Central memory CD8-positive, alpha-beta T cell (primary cell): ENCODE data around the gene JAKMIP2.
"Not testable (repeated sequence)": the region's sequence is repeated elsewhere in the genome, so short reads cannot be mapped to it uniquely, and the experiment has no call there.

Source experiments
- ATAC-seq: fragments of 150-1000 bp; cut with Tn5 transposase; replicated peaks from 2 replicates; pipeline ENCODE4 v1.10.0; 2022; ENCODE audit warnings: mild to moderate bottlenecking, moderate FRiP score, moderate number of reproducible peaks; ENCODE audit not compliant: poor library complexity, severe bottlenecking; ENCODE audit errors: extremely low read depth
- DNase-seq, 2 donors: peaks; one replicate each; pipeline ENCODE4 v3.0.0; 2021; ENCODE audit warnings: low spot score in 2 of 2
- H3K27ac Mint-ChIP-seq: one replicate; pipeline ENCODE4 v1.8.0; 2022; ENCODE audit warnings: low read depth, mild to moderate bottlenecking, moderate library complexity, mixed read lengths
- H3K27me3 Mint-ChIP-seq: one replicate; pipeline ENCODE4 v1.8.0; 2022; ENCODE audit warnings: mixed read lengths
- H3K36me3 Mint-ChIP-seq: one replicate; pipeline ENCODE4 v1.8.0; 2022; ENCODE audit warnings: mild to moderate bottlenecking, moderate library complexity, mixed read lengths; ENCODE audit not compliant: insufficient read depth
- H3K4me1 Mint-ChIP-seq: one replicate; pipeline ENCODE4 v1.8.0; 2022; ENCODE audit warnings: mixed read lengths
- H3K4me3 Mint-ChIP-seq: one replicate; pipeline ENCODE4 v1.8.0; 2022; ENCODE audit warnings: mild to moderate bottlenecking, moderate library complexity, mixed read lengths
- H3K9me3 Mint-ChIP-seq: one replicate; pipeline ENCODE4 v1.8.0; 2022; ENCODE audit warnings: mixed read lengths

JAKMIP2 gene

DNA sequence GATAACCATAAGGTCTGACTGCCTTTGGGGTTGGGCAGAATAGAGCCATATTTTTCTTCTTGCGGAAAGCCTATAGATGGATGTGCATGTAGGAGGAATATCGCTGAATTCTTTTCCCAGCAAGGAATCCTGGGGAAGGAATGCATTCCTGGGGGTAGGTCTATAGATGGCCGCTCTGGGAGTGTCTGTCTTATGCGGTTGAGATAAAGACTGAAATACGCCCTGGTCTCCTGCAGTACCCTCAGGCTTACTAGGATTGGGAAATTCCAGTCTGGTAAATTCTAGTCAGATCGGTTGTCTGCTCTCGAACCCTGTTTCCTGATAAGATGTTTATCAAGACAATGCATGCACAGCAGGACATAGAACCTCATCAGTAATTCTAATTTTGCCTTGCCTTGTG is 202.1 kb downstream of the JAKMIP2 start:
- H3K4me1 Mint-ChIP-seq, H3K9me3 Mint-ChIP-seq, DNase-seq, ATAC-seq, H3K4me3 Mint-ChIP-seq, H3K27ac Mint-ChIP-seq, H3K36me3 Mint-ChIP-seq: not testable (repeated sequence)
- H3K27me3 Mint-ChIP-seq: peaks cover 32% of the 10 kb centered on the region

DNA sequence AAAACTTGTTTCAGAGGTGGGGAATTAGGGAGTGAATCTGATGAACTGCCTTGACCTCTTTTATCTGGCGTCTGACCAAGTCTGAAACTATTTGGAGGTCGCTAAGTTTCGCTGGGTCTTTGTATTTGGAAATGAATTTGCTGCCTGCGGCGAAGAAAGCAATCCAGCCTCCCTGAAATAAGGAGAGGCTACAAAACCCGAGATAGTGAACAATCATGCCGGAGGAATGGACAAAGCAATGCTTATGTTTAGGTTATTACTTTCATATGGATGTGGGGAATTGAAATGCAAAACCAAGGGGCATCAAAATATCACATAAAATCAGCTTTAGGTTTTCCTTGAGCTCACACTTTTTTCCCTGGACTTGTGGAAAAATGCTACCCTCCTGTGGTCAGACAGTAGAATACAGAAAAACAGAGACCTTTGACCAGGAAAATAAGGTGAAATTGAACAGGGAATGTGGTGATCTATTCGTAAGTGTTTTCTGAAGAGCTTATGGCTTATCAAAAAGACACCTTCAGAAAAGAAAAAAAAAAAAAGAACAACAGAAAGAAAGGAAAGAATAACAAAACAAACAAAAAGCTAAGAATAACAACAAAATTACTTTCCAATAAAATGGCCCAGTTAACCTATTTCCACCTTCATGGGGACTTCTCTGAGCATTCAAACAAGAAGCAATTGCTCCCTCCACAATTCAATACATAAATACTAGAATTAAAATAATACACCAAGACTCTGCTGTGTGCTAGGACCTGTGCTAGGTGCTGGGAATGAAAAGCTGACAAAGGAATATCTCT is 204.1 kb downstream of the JAKMIP2 start:
- no peaks in the 10 kb centered on the region for H3K4me1 Mint-ChIP-seq
- H3K27ac Mint-ChIP-seq: no peak overlapping the region
- H3K9me3 Mint-ChIP-seq: no peaks in the 10 kb centered on the region
- peaks cover 32% of the 10 kb centered on the region for H3K27me3 Mint-ChIP-seq
- no peaks in the 10 kb centered on the region for H3K36me3 Mint-ChIP-seq
- DNase-seq (no peak), ATAC-seq (no peak)
- H3K4me3 Mint-ChIP-seq: no peak overlapping the region

DNA sequence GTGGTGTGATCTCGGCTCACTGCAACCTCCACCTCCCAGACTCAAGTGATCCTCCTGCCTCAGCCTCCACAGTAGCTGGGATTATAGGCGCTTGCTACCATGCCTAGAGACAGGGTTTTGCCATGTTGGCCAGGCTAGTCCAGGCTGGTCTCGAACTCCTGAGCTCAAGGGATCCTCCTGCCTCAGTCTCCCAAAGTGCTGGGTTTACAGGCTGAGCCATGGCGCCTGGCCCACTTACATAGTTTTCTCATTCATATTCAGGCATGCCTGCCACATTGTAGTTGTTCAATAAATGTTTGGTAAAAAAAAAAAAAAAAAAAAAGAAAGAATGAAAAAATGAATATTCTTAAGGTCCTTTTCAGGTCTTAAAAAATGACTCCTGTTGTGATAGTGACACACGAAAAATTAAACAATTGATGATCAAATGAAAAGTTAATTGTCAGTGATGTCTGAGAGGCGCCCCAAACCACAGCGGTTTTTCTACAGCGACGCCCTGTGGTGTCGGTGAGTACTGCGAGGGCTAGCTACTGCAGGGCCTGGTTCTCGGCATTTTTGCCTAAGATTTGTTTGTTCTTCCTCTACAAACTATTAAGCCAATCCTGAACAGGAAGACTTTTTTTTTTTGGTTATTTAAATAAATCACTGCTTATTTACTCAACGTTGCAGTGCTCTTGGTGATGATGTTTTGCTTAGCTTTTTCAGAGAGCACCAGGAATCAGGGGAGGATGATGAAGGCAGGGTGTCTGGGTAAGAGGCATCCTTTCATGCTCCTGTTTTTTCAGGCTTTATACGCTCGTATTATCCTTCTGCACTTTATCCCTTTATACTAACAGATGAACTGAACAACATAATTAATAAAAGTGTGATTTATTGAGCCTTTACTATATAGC is 205.6 kb downstream of the JAKMIP2 start:
- H3K27ac Mint-ChIP-seq: no peak overlapping the region
- no peak for ATAC-seq
- peaks cover 38% of the 10 kb centered on the region for H3K27me3 Mint-ChIP-seq
- no peaks in the 10 kb centered on the region for H3K9me3 Mint-ChIP-seq
- H3K4me1 Mint-ChIP-seq: no peaks in the 10 kb centered on the region
- no peak overlapping the region for H3K4me3 Mint-ChIP-seq
- no peaks in the 10 kb centered on the region for H3K36me3 Mint-ChIP-seq
- no peak for DNase-seq

DNA sequence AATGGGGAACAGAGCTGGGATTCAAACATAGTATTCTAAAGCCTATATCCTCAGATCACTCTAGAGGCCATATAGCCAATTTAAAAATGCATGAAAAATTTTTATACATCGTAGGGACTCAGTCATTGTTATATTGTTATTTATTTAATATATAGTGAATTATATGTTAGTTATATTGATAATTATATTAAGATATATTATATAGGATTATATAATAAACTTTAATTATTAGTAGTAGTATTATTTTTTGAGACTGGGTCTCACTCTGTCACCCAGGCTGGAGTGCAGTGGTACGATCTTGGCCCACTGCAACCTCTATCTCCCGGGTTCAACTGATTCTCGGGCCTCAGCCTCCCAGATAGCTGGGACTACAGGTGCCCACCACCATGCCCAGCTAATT is 206.9 kb downstream of the JAKMIP2 start:
- no peaks in the 10 kb centered on the region for H3K36me3 Mint-ChIP-seq
- ATAC-seq (no peak), DNase-seq (no peak)
- no peaks in the 10 kb centered on the region for H3K9me3 Mint-ChIP-seq
- no peak overlapping the region for H3K27ac Mint-ChIP-seq
- H3K4me3 Mint-ChIP-seq: no peak overlapping the region
- H3K4me1 Mint-ChIP-seq: no peaks in the 10 kb centered on the region
- H3K27me3 Mint-ChIP-seq: peaks cover 36% of the 10 kb centered on the region

DNA sequence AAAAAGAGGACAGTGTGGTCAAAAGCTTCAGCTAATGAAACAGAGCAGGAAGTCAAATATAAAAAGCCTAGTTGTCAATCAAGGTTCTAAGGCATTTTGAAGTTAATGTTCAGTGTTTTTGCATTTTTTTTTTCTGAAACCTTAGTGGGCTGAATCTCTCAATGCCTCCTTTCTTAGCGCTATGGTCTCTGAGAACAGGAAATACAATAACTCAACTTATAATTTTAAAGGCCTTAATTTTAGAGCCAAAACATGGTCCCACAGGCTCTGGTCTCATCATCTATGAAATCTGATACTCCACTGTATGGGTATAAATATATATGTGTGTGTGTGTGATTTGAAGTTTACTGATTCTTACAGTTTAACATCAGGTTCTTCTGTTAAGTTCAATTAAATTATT is 209.3 kb downstream of the JAKMIP2 start:
- Mint-ChIP-seq H3K4me1 (no peaks in the 10 kb centered on the region), H3K9me3 (no peaks in the 10 kb centered on the region), H3K27me3 (peaks cover 42% of the 10 kb centered on the region), H3K27ac (no peak overlapping the region), H3K36me3 (no peaks in the 10 kb centered on the region), H3K4me3 (no peak overlapping the region)
- ATAC-seq (no peak), DNase-seq (no peak)

DNA sequence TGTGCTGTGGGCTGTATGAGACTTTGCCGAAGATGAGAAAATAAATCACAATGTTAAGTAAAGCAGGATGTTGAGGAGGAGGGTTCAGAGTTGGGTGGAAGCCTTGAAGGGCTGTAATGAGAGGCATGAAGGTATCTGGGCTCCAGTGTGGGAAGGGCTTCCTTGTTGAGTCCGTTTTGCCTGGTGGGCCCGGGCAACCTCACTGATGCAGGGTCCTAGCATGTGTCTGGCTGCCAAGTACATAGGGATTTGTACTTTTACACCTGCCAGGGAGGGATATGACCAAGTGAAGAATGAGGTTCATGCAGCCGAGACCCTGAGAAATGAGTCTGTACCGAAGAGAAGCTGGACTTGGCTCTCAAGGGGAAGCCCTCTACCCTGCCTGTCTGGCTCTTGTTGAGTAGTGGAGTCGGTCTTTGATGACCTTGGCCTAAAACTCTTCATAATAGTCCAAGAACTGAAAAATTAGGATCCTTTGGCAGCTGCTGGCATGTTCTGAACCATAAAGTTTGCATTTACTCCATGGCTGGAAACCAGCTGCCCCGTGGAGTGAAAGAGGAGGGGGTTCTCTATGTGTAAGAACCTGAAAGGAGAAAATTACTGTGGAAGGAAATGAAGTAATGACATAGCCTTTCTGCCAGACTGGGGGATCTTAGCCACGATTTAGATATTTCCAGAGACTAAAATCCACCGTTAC is 213.7 kb downstream of the JAKMIP2 start:
- no peaks in the 10 kb centered on the region for H3K4me1 Mint-ChIP-seq
- no peaks in the 10 kb centered on the region for H3K36me3 Mint-ChIP-seq
- peaks cover 31% of the 10 kb centered on the region for H3K27me3 Mint-ChIP-seq
- H3K4me3 Mint-ChIP-seq: no peak overlapping the region
- no peak for DNase-seq
- H3K27ac Mint-ChIP-seq: no peak overlapping the region
- no peak for ATAC-seq
- no peaks in the 10 kb centered on the region for H3K9me3 Mint-ChIP-seq

DNA sequence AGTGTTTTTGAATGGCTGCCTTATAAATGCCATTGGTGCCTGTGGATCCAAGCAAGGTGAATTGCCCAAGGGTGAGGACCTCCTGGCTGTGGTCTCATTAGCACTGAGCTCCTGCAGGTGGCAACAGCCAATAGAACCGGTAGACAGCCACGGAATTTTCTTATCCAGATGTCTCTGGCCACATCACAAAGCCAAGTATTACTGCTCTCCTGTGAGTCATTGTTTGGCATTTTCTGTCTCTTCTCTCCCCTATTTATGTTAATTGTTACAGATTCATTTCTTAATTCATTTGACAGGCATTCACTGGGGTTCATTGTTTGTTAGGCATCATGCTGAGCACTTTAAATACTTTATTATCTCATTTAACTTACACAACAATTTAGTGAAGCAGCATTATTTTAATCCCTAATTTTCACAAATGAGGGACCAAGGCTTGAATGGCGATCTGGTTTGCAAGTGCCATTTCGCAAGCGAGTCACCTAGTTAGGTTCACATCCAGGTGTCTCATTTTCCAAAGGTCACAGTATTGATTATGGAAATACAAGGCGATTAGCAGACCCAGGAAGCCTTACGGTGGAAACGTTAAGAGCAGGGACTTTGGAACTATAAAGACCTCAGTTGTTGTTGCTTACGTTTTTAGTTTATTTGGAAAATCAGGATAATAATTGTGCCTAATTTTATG is 214.5 kb downstream of the JAKMIP2 start:
- no peak overlapping the region for H3K27ac Mint-ChIP-seq
- no peaks in the 10 kb centered on the region for H3K9me3 Mint-ChIP-seq
- H3K4me3 Mint-ChIP-seq: no peak overlapping the region
- peaks cover 31% of the 10 kb centered on the region for H3K27me3 Mint-ChIP-seq
- ATAC-seq (no peak), DNase-seq (no peak)
- no peaks in the 10 kb centered on the region for H3K36me3 Mint-ChIP-seq
- no peaks in the 10 kb centered on the region for H3K4me1 Mint-ChIP-seq

DNA sequence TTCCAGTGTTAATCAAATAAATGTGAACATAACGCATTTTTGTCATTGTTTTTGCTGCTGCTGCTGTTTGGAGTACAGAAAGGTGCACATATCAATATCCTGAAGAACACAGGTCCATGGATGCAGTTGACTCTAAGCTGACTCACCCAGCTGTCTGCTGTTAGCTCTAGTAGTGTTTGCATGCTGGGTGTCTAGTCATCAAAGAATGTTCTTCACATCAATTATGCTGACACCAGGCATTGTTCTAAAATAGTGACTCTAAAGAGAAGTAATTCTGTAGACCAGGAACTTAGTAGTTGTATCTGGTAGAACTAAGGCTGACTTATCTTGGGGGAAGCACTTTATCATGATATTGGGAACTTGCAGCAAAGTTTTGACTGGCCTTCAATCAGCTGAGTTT is 217.0 kb downstream of the JAKMIP2 start:
- no peaks in the 10 kb centered on the region for H3K9me3 Mint-ChIP-seq
- no peak overlapping the region for H3K4me3 Mint-ChIP-seq
- ATAC-seq (no peak), DNase-seq (no peak)
- H3K4me1 Mint-ChIP-seq: no peaks in the 10 kb centered on the region
- peaks cover 27% of the 10 kb centered on the region for H3K27me3 Mint-ChIP-seq
- no peak overlapping the region for H3K27ac Mint-ChIP-seq
- H3K36me3 Mint-ChIP-seq: no peaks in the 10 kb centered on the region

DNA sequence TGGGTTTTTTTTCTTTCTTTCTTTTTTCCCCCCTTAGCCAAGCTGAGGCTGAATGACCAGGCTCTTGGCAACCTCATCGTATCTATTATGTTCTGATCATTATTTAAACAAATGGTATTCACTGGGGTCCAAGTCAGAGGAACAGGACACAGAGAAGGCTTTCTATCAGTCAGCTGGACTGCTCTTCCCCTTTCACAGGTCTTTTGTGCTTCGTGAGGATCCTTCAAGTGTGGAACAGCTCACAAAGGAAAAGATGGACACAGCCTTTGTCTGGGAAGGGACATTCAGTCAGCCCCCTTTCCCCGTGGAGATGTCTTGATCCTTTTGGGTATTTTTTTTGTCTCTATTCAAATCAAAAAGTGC is 218.4 kb downstream of the JAKMIP2 start:
- H3K27ac Mint-ChIP-seq: no peak overlapping the region
- peaks cover 24% of the 10 kb centered on the region for H3K27me3 Mint-ChIP-seq
- H3K9me3 Mint-ChIP-seq: no peaks in the 10 kb centered on the region
- no peak overlapping the region for H3K4me3 Mint-ChIP-seq
- ATAC-seq (no peak), DNase-seq (no peak)
- no peaks in the 10 kb centered on the region for H3K4me1 Mint-ChIP-seq
- H3K36me3 Mint-ChIP-seq: no peaks in the 10 kb centered on the region

DNA sequence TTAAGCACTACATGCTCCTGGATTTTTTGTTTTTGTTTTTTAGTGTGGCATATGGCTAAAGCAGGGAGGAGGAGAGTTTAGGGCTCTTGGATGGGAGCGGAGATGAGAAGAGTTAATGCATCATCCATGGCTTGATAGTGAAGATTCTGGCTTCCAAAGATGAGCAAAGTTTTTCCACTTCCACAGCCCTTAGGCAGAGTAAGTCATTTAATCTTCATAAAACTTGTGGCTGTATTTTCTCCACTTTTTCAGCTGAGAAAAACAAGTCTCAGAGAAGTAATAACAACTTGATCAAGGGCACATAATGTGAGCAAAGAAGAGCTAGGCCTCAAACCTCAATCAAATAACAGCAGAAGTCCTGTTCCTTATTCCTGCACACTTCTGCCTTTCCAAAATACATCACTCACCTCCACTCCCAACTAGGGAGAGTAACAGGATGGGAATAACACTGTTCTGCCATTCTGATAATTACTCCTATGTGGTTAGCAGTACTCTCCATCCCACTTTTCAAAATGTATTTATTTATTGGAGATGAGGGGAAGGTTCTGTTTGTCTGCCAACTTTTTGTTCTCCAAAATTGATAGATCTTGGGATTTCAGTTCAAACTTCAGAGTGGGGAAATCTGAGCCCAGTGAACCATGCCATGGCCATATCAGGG is 218.9 kb downstream of the JAKMIP2 start:
- Mint-ChIP-seq H3K4me3 (no peak overlapping the region), H3K36me3 (no peaks in the 10 kb centered on the region), H3K9me3 (no peaks in the 10 kb centered on the region), H3K4me1 (no peaks in the 10 kb centered on the region), H3K27ac (no peak overlapping the region), H3K27me3 (peaks cover 19% of the 10 kb centered on the region)
- DNase-seq (no peak), ATAC-seq (no peak)

DNA sequence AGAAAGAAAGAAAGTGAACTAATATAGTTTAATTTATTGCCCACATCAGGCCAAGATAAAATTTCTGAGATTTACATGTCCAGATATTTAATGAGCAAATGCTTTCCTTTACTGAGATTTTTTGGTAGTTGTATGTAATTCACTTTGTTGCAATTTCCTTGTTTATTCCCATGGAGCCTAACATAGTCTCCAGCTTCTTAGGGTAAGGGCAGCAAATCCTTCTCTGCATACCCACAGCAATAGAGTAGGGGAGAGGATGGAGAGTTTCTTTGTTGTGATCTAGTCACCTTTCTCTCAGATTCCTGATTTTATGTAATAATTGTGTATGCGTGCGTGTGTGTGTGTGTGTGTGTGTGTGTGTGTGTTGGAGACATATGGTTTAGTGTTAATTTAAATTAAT is 221.1 kb downstream of the JAKMIP2 start:
- no peaks in the 10 kb centered on the region for H3K9me3 Mint-ChIP-seq
- peaks cover 15% of the 10 kb centered on the region for H3K27me3 Mint-ChIP-seq
- no peaks in the 10 kb centered on the region for H3K4me1 Mint-ChIP-seq
- no peaks in the 10 kb centered on the region for H3K36me3 Mint-ChIP-seq
- no peak overlapping the region for H3K27ac Mint-ChIP-seq
- ATAC-seq: no peak
- no peak overlapping the region for H3K4me3 Mint-ChIP-seq
- no peak for DNase-seq
